ENCODE results near the gene CAPZB.

CAPZB gene

GRCh38 chr1:19447550-19447949 is 37.8 kb downstream of the CAPZB start:
- DNase-seq = no peak

DNA sequence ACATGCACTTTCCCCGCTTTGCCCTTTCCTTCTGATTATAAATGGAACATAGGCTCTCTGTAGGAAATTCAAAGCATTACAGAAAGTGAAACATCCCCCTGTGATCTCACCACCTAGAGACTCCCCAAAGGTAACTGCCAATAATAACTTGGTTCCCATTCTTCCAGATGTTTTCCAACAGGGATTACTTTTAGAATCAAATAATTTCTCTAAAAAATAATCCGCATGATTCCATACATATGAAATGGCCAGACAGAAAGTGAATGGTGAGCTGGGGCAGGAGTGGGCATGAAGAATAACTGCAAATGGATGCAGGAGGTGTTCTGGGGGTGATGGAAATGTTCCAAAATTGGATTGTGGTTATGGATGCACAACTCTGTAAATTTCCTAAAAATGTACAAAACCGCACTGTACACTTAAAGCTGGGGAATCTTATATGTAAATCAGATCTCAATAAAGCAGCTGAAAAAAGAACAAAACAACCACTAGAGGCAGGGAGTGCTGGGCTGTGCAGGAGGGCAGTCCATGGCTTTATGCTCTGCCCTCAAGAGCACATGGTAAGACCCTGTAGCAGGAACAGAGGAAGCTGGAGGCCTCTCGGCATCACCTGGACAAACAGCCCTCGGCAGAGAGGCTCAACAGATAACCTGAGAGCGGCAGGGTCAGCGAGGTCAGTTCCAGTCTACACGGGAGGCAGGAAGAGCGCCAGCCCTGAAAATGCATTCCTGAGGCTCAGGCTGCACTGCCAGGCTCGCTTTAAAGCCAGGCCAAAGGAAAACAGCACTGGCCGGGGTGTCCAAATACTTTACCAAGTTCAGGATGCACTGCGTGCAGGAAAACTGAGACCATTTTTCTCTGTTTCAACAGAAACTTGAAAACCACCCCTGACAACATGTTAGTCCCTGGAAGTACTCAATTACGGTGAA is 39.7 kb downstream of the CAPZB start:
- no peak for DNase-seq

DNA sequence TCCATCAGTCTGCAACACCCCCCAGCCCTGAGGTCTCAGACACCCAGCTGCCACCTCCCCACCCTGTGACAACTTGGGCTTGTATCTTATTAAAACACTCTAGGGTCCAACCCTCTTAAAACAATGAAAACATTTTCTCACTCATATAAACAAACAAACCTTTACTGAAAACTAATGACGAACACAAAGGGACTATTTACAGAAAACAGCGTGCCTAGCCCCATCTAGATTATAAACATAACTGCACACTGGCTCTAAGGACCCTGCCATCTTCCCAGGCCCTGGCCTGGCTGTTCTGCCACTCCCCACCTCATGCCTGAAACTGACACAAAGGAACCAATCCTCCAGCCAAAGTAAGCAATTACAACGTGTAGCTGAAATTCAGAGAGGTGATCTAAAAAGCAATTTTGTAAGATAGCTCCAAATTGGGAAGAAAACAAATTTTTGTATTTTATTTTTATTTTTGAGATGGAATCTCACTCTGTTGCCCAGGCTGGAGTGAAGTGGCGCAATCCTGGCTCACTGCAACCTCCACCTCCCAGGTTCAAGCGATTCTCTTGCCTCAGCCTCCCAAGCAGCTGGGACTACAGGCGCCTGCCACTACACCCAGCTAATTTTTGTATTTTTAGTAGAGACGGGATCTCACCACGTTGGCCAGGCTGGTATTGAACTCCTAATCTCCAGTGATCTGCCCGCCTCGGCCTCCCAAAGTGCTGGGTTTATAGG is 40.9 kb downstream of the CAPZB start:
- DNase-seq = no peak

- no peak for DNase-seq
These were observed 42.0 kb downstream of the CAPZB start for GRCh38 chr1:19443326-19443725.

DNA sequence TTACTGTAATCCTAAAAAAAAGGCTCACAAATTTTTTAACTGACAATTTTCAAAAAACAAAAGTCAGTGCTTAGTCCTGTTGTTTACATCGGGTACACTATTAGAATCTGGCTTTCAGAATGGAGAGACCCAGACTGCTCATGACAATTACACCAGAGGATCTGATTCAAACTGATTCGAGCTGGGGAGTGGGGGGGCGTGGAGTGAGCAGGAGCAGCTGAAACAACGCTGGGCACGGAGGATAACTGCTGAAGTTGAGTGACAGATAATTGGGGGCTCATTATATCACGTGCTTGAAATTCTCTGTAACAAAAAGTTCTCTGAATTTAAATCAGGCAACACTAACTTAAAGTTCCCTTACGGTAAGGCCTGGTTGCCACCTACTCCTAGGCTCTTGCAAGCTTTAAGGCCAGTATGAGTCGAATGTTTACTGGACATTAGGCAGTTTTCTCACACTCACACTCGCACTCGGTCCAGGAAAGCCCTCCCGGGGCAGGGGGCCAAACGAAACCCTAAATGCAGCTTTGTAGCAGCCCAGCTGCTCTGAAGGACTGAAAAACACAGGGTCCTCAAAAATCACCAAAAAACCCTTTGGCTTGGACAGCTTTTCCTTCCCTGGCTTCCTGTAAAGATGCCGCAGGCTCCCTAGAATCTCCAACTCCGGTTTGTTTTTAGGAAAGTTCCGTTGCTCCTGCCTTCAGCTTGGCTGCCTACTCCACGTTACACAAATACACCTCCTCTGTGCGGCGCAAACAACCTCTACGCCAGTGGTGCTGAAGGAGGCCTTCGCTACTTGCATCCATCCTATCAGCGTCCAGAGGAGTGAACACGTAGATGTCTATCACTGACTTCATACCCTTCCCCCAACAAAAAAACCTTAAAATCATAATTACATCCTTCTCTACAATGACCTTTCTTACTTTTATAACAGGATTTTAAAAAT is 42.9 kb downstream of the CAPZB start:
- DNase-seq = no peak

DNA sequence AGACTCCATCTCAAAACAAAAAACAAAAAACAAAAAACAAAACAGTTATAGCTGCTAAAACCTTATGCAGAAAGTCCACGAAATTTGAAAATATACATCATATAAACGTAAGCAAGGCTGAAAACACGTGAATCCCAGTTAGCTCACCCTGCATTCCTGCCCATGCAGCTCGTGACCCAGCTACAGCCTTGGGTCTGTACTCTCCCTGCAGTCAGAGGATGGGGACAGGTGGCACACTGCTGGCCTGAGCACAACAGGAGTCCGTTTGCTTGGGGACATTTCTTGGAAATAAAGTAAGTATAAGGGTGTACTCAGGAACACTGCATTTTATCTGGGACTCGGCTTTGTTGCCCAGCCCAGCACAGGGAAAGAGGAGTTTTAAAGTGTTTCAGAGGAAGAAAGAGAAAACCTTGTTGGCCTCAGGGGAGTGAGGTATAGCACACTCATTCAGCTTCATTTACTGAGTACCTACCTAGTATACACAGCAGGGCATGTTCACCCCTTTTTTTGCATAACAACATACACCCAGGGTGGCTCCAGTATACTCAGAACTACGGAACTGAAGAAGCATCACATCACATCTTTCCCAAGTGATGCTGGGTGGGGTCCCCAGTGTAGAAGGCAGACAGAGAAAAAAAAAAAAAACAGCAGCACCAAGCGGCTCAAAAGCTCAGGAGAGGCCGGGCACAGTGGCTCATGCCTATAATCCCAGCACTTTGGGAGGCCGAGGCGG is 44.1 kb downstream of the CAPZB start:
- DNase-seq = no peak

DNA sequence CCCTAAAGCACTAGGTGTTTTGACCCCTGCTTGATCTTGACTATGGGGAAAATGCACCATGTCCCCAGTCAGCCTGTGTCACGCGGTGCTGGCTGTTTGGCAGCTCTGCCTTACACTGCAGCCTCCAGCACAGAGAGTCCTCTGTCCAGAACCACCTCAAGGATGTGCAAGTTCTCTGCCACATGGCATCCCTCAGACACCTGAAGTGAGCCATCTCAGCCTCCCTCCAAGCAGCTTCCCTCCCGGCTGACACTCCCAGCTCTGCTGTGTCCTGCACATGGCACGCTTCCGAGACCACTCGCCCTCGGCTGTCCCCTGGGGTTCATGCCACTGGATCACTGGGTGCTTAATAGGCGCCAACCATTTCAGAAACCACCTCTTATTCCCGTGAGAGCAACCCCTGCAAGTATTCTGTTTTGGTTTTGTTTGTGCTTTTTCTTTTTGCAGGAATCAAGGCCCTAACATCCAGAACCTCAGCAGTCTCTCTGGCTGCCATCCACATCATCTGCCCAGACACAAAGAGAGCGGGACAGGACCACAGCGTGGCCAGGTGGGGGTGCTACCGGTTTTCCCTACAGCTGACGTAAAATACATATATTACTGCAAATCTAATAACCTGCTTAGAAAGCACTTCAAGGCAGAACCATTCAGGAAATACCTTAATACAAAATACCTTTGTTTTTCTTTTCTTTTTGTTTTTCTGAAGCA is 45.7 kb downstream of the CAPZB start:
- DNase-seq = no peak

GRCh38 chr1:19438516-19439195 is 46.7 kb downstream of the CAPZB start:
- DNase-seq = no peak

GRCh38 chr1:19437891-19438294 is 47.4 kb downstream of the CAPZB start:
- DNase-seq = no peak

- no peak for DNase-seq
These were observed 48.4 kb downstream of the CAPZB start for GRCh38 chr1:19436716-19437476.

DNA sequence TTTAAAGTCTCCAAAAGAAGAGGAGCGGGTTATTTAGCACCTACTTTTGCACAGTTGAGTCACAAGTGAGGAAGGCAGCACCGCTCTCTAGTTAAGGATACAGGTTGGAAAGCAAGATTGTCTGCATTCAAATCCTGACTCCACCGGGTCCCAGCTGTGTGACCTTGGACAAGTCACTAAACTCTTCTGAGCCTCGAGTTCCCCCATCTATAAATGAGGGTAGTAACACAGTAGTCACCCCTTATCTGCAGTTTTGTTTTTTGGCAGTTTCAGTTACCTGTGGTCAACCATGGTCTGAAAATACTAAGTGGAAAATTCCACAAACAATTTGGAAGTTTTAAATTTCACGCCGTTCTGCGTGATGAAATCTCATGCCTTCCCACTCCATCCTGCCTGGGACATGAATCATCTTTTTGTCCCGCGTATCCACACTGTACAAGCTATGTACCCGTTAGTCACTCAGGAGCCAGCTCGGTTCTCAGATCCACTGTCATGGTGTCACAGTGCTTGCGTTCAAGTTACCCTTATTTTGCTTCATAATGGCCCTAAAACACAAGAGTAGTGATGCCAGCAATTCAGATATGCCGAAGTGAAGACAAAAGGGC is 49.4 kb downstream of the CAPZB start:
- no peak for DNase-seq

DNA sequence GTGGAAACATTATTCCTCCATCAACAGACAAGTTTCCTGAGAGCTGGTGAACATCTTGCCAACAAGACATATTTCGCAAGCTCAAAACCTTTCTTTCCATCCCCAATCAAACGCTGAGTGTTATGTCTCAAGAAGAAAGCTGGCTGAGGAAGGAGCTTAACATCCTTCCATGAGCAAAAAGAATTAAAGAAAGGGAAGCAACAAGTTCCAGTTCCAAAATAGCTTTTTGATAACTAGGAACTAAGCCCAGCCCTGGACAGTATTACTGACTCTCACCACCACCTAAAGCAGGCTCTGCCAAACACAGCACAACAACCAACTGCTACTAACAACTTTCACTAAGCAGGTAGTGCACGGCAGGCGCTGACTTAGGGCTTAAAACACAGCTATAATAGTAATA is 50.2 kb downstream of the CAPZB start:
- DNase-seq = no peak

DNA sequence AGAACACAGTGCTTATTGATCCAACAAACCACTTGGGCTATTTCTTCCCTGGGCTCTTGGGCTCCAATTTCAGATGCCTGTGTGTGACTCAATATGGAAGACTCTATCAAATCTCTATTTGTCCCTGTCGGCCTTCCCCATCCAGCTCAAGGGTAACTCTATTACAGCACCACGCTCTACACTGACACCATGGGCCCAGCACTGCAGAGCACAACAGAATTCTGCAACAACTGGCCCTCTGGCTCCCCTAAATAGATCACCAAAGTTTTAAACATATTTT is 51.7 kb downstream of the CAPZB start:
- no peak for DNase-seq

- DNase-seq = peak; percentile 56
These were observed 52.2 kb downstream of the CAPZB start for GRCh38 chr1:19432943-19433718.

DNA sequence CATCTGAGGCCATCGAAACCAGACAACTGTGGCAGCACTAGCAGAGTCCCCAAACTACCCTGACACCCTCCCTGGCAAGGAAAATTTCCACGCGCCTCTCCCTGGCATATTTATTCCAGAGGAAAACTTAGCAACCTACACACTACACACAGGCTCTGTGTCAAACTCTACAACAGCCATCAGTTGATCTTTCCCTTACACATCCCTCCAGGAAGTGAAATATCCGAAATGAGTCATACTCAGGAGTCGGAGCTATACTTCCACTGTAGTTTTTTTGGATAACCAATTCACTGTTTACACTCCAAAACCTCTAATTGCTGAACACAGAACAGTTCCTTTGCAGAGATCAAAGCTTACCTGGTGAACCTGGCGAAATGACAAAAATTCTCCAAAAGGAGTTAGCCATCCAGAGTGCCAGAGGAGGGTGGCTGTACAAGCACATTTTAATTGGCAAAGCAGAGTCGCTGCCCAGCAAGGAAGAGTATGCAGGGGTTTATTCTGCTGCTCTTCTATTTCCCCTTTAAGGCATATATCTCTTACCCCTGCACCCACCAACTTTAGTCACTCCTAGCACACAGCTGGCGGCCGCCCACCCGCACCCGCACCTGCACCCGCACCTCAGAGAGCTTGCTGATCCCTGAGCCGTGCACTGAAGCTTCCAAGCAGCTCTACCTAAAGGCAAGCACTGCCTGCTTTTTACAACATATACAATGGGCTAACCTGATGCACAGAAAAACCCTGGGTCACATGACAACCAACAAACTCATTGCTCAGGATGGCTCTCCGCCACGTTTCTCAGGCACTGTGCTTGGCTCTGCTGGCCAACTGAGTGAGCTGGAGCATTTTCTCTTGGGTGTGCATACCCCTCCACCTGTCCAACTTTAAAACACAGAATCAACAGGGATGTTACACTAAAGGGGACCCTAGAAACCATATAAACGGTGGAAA is 54.9 kb downstream of the CAPZB start:
- DNase-seq = no peak

DNA sequence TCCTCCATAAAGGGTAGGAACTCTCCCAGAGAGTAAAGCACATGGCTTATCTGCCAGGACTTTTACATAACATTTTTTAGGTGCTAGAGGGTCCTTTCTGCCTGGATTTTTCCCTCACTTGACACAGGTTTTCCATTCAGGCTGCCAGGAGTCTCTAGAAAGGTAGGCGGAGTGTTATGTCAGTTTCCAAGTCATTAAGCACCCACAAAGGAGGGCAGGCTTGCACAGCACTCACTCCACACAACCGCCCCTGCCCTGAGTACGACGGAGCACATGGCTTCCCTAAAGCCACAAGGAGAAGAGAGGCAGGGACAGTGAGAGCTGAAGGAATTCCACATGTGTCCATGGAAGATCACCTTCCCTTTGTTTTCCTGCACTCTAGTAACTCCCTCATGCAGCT is 55.7 kb downstream of the CAPZB start:
- no peak for DNase-seq

DNA sequence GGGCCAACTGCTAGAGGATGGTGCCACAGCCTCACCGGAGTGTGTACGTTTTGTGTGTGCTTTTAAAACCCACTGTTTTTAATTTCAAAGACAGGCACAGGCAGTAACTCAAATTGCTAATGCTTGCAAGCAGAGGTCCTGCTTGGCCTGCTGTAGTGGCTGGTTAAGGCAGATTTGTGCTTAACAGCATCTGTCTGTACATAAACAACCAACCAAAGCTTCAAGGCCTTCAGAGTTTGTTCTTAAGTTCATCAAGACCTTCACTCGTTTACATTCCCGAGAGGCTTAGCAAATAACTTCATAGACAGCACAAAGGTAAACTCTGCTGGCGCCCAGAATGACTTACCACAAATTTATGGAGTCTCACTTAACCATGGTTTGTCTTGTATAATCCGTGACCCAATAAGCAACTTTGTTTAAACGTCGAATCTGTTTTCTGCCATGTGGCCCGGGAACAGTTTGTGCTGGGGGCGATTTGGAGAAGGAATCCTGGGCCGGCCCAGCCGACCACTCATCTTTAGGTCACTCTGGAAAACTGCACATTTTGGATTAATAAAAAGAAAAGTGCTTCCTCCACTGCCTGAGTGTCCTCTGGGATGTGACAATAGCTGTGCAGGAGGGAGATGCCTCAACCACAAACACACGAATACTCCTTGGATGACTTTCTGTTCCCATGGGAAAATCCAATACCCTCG is 58.1 kb downstream of the CAPZB start:
- DNase-seq = no peak
